Fibroblast of pulmonary artery (primary cell): ENCODE results near the gene GREM2.

Experiments used
- DNase-seq: peaks from one replicate; pipeline ENCODE4 v3.0.0-alpha.2; 2010; ENCODE audit warnings: low read depth
- H3K4me3 ChIP-seq: replicated peaks from 2 replicates; pipeline ENCODE4 v1.5.1; 2011; ENCODE audit warnings: low read depth, mild to moderate bottlenecking, control low read depth, low read length, moderate library complexity
- CTCF ChIP-seq: IDR thresholded peaks from 2 replicates; pipeline ENCODE4 v1.5.1; 2011; ENCODE audit warnings: mild to moderate bottlenecking, control low read depth, low read length, inconsistent platforms; ENCODE audit errors: missing control alignments

GREM2 gene

GRCh38 chr1:240462277-240462676 lies 149.7 kb downstream of the GREM2 start:
- TF ChIP-seq CTCF = no peak
- DNase-seq = no peak
- H3K4me3 ChIP-seq = no peak overlapping the region

GRCh38 chr1:240457203-240457602 lies 154.8 kb downstream of the GREM2 start:
- TF ChIP-seq CTCF = no peak
- no peak overlapping the region for H3K4me3 ChIP-seq
- DNase-seq = no peak

- TF ChIP-seq CTCF = peak; percentile 56
- H3K4me3 ChIP-seq = no peak overlapping the region
- DNase-seq = peak; percentile 47
These were observed 156.6 kb downstream of the GREM2 start for GRCh38 chr1:240455228-240455821.

GRCh38 chr1:240445369-240445768 lies 166.6 kb downstream of the GREM2 start:
- no peak for DNase-seq
- H3K4me3 ChIP-seq = no peak overlapping the region
- no peak for TF ChIP-seq CTCF

- no peak overlapping the region for H3K4me3 ChIP-seq
- DNase-seq = no peak
- TF ChIP-seq CTCF = no peak
These were observed 170.3 kb downstream of the GREM2 start for GRCh38 chr1:240441669-240442068.
